Activated CD8-positive, alpha-beta memory T cell treated with anti-CD3 and anti-CD28 coated beads for 48 hours (primary cell): Measurements from ENCODE around the gene BRMS1.

ENCODE experiments used
- DNase-seq, 3 experiments: peaks; one replicate each; pipeline ENCODE4 v3.0.0-alpha.2; 2020; ENCODE audit warnings: low read depth in 2 of 3, low spot score in 2 of 3

BRMS1 gene

DNA sequence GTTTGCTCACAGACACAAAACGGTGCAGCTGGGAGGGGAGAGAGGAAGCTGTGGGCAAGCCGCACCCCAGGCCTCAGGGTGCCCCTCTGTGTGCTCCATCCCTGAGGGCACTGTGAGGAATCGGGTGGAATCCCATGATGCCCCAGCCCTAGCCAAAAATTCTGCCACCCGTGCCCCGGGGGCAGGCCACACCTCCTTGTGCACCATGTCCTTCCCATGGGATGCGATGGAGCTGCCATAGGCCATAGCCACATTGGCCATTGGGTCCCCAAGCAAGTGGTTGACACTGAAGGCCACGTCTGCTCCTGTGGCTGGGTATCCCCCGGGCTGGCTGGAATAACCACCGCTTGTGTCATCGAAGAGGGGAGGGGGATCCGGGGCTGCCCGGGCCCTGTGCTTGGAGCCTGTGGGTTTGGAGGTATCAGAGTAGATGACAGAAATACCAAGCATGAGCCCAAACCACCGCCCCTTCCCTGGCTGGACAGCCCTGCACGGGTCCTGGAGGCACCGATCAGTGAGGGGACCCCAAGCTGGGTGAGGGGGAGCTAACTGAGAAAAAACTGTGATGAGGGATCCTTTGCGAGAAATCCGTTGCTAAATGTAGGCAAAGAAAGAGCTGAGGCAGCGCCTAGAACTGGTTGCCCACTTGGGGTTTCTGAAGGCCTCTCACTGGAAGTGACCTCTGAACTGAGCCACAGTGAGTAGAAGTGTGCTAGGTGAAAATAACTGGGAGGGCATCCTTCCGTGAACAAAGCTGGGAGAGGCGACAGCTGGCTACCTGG is 56.8 kb downstream of the BRMS1 start:
- DNase-seq = no peak
